Epidermal melanocyte (primary cell): ENCODE measurements around the gene RIC1.
"Not testable (repeated sequence)": the region's sequence is repeated elsewhere in the genome, so short reads cannot be mapped to it uniquely, and the experiment has no call there.

Experiments used
- DNase-seq: peaks from one replicate; pipeline ENCODE4 v3.0.0; 2011; ENCODE audit warnings: low spot score; ENCODE audit not compliant: insufficient read length

RIC1 gene, protein sequence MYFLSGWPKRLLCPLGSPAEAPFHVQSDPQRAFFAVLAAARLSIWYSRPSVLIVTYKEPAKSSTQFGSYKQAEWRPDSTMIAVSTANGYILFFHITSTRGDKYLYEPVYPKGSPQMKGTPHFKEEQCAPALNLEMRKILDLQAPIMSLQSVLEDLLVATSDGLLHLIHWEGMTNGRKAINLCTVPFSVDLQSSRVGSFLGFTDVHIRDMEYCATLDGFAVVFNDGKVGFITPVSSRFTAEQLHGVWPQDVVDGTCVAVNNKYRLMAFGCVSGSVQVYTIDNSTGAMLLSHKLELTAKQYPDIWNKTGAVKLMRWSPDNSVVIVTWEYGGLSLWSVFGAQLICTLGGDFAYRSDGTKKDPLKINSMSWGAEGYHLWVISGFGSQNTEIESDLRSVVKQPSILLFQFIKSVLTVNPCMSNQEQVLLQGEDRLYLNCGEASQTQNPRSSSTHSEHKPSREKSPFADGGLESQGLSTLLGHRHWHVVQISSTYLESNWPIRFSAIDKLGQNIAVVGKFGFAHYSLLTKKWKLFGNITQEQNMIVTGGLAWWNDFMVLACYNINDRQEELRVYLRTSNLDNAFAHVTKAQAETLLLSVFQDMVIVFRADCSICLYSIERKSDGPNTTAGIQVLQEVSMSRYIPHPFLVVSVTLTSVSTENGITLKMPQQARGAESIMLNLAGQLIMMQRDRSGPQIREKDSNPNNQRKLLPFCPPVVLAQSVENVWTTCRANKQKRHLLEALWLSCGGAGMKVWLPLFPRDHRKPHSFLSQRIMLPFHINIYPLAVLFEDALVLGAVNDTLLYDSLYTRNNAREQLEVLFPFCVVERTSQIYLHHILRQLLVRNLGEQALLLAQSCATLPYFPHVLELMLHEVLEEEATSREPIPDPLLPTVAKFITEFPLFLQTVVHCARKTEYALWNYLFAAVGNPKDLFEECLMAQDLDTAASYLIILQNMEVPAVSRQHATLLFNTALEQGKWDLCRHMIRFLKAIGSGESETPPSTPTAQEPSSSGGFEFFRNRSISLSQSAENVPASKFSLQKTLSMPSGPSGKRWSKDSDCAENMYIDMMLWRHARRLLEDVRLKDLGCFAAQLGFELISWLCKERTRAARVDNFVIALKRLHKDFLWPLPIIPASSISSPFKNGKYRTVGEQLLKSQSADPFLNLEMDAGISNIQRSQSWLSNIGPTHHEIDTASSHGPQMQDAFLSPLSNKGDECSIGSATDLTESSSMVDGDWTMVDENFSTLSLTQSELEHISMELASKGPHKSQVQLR (N-terminal part only)

DNA sequence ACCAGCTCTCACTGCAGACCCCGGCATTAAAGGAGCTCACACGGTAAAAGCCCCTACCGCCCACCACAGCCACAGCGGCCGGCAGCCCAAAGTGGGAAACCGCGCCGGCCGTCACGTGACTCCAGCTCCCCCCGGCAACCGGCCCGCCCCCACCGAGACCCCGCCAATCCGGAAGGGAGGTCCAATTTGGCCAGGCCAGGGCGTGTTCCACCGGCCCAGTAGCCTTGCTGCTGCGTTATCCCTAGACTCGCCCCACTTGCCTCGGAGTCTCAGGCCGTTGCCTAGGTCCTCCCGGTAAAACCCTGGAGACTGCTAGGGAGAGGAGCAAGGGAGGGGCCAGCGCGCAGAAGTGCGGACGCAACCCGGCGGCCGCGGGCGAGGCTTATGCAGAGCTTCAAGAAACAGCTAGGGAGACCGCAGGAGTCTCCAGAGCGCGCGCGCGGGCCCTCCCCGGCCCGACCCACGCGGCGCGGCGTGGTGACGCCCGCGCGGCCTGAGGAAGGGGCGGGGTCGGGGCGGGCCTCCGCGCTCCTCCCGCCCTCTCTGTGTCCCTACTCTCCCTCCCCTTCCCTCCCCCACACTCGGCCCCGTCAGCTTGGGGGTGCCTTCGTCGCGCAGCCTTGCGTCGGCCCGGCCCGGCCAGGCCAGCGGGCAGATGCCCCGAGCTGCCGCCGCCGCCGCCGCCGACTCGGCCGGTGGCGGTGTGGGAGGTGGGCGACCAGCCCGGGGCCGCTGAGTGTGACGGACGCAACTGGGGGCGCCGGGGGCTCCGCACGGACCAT, at the start of gene RIC1:
RIC1 (plus strand) TSS at position 578 of the 782 bp plus-strand sequence; CDS start at position 781, 203 bp downstream.
- DNase-seq = peak; percentile 79

DNA sequence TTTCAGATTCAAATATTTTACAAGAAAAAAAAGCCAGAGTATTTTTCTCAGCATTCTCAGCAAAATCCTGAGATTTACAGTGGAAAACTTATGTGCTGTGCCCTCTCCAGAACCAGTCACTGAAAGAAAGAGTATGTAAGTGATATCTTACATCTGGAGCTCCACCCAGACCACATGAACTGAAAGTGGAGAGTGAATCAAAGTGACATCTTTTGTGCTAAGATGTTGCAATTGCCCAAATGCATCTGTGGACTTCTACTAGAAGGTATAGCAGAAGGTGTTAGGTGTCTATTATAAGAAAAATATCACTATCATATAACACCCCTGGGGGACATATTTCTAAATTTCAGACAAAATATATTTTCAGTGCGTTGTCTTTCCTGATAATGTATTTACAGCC, 49.0 kb upstream of the RIC1 start:
- DNase-seq = no peak

DNA sequence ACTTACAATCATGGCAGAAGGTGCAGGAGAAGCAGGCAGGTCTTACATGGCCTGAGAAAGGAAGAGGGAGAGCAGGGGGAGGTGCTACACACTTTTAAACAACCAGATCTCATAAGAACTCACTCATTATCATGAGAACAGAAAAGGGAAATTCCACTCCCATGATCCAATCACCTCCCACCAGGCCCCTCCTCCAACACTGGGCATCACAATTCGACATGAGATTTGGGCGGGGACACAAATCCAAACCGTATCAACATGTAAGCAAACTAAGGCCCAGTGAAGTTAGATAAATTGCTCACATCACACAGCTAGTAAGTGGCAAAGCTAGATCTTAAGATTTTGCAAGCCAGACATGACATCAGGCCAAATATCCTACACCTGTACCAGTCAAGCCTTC, 48.3 kb upstream of the RIC1 start:
- no peak for DNase-seq

DNA sequence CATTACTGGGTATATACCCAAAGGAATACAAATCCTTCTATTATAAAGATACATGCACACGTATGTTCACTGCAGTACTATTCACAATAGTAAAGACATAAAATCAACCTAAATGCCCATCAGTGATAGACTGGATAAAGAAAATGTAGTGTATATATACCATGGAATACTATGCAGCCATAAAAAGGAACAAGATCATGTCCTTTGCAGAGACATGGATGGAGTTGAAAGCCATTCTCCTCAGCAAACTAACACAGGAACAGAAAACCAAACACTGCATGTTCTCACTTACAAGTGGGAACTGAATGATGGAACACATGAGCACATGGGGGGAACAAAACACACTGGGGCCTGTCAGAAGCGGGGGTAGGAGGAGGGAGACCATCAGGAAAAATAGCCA, 47.2 kb upstream of the RIC1 start:
- not testable (repeated sequence) for DNase-seq

DNA sequence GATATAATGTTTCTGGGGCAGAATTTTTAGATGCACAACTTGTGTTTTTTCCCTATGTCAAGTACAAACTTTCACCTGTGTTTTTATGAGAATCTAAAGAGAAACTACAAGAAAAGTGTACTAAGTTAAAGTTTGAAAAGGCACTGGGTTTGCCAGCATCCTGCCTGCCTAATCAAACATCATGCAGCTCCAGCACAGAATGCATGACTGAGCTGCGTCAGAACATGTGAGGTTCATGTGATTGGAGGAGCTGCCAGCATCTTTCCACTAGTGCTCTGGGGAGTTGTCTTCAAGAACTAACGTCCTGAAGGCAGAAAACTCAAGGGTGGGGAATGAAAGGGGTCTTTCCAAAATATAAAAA, 46.1 kb upstream of the RIC1 start:
- peak; percentile 53 for DNase-seq

DNA sequence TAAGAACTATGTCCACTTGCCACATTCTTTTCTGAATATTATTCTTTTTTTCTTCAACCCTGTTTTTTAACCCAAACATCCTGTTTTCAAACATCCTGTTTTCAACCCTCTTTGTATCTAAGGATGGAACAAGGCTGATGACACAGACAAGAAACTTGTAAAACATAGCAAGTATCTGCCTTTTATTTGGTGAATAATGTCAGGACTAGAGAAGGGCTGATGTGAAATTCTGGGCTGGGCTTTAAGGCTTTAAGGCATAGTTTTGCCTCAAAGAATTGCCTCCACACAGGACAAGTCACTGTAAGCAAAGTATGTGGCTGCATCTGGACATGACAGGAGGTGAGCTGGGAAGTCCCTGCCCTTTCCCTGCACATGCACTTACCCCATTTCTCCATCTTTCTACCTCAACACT, 42.5 kb upstream of the RIC1 start:
- DNase-seq = no peak

DNA sequence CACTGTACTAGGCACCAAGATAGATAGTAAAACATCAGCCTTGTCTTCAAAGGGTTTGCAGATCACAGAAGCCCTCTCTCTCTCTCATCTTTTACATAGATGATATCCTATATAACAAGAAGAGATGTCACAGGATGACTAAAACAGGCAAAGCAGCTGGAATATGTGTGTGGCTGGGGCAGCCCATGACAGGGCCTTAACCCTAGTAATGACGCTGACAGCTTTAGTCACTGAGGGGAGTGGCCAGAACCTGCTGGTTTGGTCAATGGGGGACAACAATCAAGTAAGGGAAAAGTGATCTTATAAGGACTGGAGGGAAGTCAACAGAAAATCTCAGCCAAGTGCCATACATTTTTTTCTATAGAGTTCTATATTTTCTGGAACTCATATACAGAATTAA, 41.9 kb upstream of the RIC1 start:
- DNase-seq = no peak

DNA sequence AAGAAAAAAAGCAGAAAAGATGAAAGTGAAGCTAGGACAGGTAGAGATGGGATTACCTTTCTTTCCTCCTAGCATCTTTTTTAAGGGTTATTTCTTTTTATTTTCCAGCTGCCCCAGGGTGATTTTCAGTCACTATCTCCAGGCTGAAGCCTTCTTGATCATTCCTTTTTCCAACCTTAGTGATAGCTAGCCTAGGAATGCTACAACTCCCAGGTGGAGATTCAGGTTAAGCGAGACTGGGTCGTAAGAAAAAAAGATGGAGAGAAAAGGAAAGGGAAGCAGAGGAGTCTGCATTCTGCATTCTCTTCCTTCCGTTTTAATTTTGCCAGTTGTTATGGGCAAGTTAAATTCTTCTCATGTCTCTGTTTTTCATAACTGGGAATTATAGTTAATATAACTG, 36.7 kb upstream of the RIC1 start:
- no peak for DNase-seq

DNA sequence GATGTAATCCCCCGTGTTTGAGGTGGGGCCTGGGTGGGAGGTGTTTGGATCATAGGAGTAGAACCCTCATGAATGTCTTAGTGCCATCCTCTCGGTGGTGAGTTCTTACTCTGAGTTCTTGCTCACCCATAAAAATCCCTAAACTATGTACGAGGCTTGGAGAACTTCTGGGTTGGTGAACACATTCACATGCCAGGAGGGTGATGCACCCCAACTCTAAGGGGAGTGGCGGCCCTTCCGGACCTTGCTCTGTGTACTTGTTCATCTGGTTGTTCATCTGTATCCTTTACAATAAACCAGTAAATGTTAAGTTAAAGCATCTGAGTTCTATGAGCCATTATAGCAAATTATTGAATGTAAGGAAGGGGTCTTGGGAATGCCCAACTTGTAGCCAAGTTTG, 36.0 kb upstream of the RIC1 start:
- DNase-seq = no peak

DNA sequence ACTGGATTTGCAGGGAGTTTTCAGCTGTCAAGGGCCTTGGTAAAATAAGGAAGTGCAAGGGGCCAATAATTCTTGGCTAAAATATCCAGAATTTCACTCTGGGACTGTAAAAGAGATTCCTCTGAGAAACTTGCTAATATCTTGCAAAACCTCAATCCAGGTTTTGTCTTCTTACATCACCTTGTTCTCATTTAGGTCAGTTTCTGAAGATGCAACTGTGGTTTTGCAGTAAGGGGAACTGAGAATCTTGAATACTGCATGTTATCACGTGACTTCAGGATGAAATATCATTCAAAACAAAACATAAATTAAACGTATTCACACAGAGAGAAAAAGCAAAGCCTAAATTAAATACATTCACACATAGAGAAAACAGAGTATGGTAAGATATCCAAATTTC, 35.0 kb upstream of the RIC1 start:
- DNase-seq = no peak

DNA sequence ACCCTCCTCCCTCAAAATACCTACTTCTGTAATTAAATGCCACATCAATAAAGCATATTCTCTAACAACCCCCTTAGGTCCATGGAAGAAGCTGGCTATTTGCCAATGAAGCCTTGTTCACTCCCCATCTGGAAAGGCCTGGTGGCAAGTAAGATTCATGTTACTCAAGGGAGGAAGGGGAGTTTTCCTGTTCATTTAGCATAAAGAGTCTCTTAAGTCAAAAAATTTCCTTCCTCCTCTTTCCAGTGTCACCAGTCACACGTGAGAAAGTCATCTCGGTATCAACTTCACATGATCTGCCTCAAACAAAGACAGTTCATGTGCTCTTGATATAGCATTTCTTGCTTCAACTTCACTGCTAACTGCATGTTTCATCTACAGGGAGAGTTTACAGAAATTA, 32.7 kb upstream of the RIC1 start:
- no peak for DNase-seq

DNA sequence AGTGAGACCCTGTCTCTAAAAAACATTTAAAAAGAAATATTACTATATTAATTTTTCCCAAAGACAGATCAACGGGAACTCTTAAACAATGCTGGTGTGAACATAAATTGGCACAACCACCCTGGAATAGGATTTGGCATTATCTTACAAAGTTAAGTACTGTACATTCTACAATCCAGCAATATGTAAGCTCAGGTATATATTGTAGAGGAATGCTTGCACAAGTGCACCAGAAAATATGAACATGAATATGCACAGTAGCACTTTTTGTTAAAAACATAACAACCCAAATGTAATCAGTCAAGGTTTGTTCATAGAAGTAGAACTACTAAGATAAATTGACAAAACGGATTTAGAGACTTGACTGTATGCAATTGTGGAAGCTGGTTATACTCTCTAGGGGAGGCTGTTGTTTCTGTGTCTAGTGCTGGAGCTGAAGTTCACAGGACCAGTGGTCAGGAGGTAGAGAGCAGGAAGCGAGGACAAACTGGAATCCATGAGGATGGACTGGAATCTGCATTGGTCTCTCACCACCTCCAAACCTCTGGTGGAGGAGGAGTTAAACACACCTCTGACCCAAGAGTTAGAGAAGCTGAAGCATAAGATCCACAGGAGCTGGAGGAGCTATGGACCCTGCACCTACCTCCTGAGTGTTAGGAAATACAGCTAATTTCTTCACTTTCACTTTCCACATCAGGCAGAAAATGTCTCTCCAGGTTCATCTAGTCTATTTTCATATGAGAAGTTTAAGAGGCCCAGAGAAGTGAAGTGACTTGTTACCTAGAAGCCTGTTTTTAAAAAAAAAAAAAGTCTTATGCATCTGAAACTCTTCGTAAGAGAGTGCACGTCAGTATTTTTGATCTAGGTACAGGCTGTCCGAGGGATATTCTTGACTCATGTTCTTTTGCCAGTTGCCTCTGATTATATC, 20.3 kb upstream of the RIC1 start:
- DNase-seq = no peak

DNA sequence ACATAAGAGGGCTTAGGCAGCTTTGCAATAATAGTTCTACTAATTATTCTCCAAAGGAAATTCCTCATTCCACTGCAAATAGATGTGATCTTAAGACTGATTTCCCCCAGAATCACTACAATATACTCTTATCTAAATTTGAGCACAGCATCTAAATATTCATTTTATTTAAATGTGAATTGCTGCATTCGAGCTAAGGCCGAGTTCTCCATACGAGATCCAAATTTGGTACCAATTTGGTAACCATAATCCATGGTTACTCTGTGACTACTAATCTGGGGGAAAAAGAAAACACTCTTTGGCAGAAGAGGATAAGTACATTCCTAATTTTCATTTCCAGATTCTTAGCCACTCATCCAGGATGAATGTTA, 19.7 kb upstream of the RIC1 start:
- DNase-seq = no peak

DNA sequence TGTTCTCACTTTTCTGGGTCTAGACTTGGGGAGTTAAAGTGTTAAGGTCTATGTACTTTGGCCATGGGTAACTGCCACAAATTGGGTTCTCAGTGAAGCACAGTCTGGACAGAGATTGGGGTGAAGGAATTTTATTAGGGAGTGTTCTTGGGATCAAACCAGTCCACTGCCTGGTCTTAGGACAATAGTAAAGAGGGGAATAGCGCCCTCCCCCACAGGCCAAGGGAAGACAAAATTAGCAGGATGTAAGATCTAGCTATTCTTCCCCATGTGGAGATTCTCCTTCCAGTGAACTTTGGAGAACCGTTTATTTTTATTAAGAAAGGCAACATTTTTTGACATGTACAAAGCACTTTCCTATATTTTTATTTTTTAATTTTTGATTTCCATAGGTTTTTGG, 18.4 kb upstream of the RIC1 start:
- no peak for DNase-seq

DNA sequence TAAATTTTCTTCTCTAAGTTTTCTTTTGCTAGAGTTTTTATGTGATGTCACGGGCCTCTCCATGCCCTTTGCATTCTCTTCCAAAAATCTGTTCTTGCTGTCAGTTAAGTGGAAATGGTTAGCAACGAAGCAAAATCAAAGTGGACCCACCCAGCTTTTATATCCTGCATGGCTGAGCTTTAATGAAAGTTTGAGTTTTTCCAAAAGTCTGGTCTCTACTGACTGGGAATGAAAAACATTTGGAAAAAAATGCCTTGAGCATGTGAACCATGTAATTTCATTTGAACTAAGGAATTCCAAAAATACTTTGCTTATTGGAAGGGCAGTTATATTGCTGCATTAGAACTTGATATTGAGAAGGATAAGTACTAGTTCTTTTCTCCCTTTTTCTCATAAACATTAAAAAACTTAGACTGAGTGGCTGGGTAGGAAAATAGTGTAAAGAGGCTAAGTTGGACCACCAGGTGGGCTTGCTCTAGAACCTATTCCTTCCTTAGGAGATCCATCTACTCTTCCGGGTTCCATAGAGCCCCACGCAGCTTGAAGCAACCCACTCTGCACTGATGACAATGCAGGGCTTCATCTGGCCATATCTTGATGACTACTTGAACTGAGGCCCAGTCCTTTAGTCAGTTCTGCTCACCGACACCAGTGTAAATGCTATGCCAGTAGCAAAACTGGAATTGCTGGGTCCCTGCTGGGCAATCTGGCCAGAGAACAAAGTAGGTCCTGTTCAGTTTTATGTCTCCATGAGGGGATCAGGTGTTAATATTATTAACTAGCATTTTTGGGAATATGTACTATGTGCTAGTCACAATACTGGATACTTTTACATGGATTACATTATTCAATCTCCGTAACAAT, 17.4 kb upstream of the RIC1 start:
- DNase-seq = no peak

DNA sequence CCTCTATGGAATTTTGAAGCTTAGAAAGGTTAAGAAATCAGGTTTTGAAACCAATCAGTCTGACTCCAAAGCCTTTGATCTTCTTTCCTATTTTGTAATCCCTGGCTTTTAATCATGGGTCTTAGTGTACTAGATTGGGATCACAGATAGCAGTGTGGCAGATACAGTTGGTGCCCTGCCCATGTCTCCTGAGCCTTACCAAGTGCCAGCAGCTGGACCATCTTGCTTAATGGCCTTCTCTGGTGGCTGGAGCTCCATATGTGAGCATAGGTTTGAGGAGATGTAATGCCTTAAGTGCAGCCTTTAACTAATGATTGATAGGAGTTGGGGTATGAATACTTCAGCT, 16.7 kb upstream of the RIC1 start:
- DNase-seq = no peak

DNA sequence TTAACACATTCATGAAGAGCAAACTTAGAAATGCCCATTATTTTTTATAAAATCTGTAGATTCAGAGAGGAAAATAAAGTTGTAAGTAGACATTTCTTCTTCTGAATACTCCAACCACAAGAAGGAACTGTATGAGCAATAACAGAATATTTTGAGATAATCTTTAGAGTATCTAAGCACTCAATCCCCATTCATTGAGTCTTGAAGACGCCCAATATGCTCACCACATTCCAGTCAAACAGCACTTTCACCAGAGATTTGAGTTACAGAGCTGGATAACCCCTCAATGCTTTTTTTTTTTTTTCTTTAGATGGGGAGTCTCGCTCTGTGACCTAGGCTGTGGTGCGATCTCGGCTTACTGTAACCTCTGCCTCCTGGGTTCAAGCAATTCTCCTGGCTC, 14.7 kb upstream of the RIC1 start:
- DNase-seq = no peak

DNA sequence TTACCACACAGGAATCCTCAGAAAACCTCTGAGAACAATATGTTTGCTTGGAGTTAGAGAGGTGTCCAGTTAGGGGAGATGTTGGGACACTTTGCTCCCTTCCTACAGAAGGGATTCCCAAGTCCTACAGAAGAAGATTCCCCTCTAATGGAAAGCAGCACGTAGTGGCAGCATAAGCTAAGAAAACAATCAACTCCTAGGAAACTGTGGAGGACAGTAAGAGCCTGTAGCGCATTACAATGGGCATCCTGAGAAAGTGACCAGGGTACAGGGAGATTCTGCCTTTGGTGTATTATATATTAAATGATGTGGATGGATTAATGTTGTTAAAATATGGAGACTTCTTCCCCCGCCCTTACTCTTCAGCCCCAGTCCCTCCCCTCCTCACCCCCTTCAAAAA, 13.9 kb upstream of the RIC1 start:
- DNase-seq = no peak

DNA sequence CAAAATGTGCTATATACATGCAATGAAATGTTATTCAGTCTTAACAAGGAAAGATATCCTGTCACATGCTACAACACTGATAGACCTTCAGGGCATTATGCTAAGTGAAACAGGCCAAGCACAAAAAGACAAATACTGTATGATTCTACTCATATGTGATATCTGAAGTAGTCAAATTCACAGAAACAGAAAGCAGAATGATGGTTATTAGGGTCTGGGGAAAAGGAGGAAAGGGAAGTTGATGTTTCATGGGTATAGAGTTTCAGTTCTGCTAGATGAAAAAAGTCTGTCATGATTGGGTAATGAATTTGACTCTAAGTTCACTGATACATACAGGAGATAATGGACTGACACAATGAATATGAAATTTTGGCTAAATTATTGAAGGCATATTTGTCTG, 11.2 kb upstream of the RIC1 start:
- no peak for DNase-seq
